HCT116 (cell line): ENCODE measurements around the gene AIFM2. TPM values are rescaled to one million over a fixed set of nuclear protein-coding genes. Genes with fewer than 3 reads are reported as not detected.

Experiments
- ATAC-seq: fragments of 200-7000 bp; cut with Tn5 transposase; 2 replicates; pipeline ENCODE4 v1.9.1; 2020; ENCODE audit warnings: mild to moderate bottlenecking, moderate library complexity
- BruUV-seq: library from RNA; stranded (reverse); fragments of 400-500 nt; replicated peaks from 2 replicates; lab custom pipeline; 2021; lab: Mats Ljungman, UMichigan
- CTCF ChIA-PET: fragments of 300-600 bp; sonication (Branson Sonifier 250); formaldehyde crosslinking; loops from one replicate; lab custom pipeline; 2021; ENCODE audit warnings: antibody characterized with exemption; lab: Charles Lee
- POLR2A ChIA-PET: fragments of 300-600, 350-600 bp; sonication (Branson Sonifier 250); formaldehyde crosslinking; loops from one replicate; lab custom pipeline; 2021; ENCODE audit warnings: antibody characterized with exemption; lab: Charles Lee
- RAD21 ChIA-PET, 2 experiments: fragments of 300-600 bp; sonication (Branson Sonifier 250); formaldehyde crosslinking; loops; one replicate each; lab custom pipeline; 2023; ENCODE audit warnings: low total read pairs in 2 of 2; ENCODE audit not compliant: uncharacterized antibody in 2 of 2, unreplicated experiment in 2 of 2, low non-redundant PET in 1 of 2; lab: Charles Lee
- DNase-seq: peaks from one replicate; pipeline ENCODE4 v3.0.0-alpha.2; 2010; ENCODE audit warnings: low read depth, low spot score
- H2AFZ ChIP-seq: fragments of 200-600 bp; shearing (Covaris generic), sonication (generic); 2 replicates; pipeline ENCODE4 v1.6.1; 2017; ENCODE audit warnings: low read depth, mixed run types, mixed read lengths, antibody characterized with exemption, low read length; ENCODE audit not compliant: poor library complexity, severe bottlenecking
- H3K27ac ChIP-seq: 2 replicates; pipeline ENCODE4 v1.5.1; 2012; ENCODE audit warnings: low read depth, low read length
- H3K27me3 ChIP-seq: fragments of 200-600 bp; sonication (generic); 2 replicates; pipeline ENCODE4 v1.6.1; 2016; ENCODE audit warnings: mixed run types, low read length, mixed read lengths; ENCODE audit not compliant: insufficient read depth
- H3K36me3 ChIP-seq, 2 experiments: fragments of 200-500 bp in 1 of 2; fragments of 200-600 bp in 1 of 2; sonication (Bioruptor generic) in 1 of 2; sonication (generic) in 1 of 2; 2 replicates each; pipeline versions ENCODE4 v1.5.1 to v1.6.1; 2014 to 2016; ENCODE audit warnings: low read length in 2 of 2, inconsistent platforms in 1 of 2, mixed read lengths in 1 of 2, mixed run types in 1 of 2; ENCODE audit not compliant: insufficient read depth in 2 of 2, control insufficient read depth in 1 of 2
- H3K4me1 ChIP-seq, 2 experiments: fragments of 200-600 bp in 1 of 2; sonication (generic) in 1 of 2; 2 replicates each; pipeline versions ENCODE4 v1.5.1 to v1.6.1; 2012 to 2017; ENCODE audit warnings: low read length in 2 of 2, inconsistent platforms in 1 of 2, mild to moderate bottlenecking in 1 of 2, mixed read lengths in 1 of 2, mixed run types in 1 of 2, moderate library complexity in 1 of 2; ENCODE audit not compliant: insufficient read depth in 2 of 2, control insufficient read depth in 1 of 2
- H3K4me2 ChIP-seq: fragments of 200-600 bp; sonication (generic); 2 replicates; pipeline ENCODE4 v1.6.1; 2017; ENCODE audit warnings: mixed run types, low read length, mixed read lengths
- H3K4me3 ChIP-seq, 2 experiments: fragments of 200-600 bp in 1 of 2; sonication (generic) in 1 of 2; replicated peaks in 1 of 2; 2 replicates each; pipeline ENCODE4 v1.5.1; 2011 to 2016; ENCODE audit warnings: low read length in 2 of 2, control low read depth in 1 of 2, low read depth in 1 of 2, mild to moderate bottlenecking in 1 of 2, mixed read lengths in 1 of 2, mixed run types in 1 of 2
- H3K79me2 ChIP-seq: fragments of 200-600 bp; sonication (generic); 2 replicates; pipeline ENCODE4 v1.6.1; 2017; ENCODE audit warnings: mild to moderate bottlenecking, mixed run types, low read length, moderate library complexity, mixed read lengths; ENCODE audit not compliant: insufficient read depth
- H3K9ac ChIP-seq: fragments of 200-600 bp; sonication (generic); 2 replicates; pipeline ENCODE4 v1.6.1; 2016; ENCODE audit warnings: low read length, mixed read lengths
- H3K9me2 ChIP-seq: fragments of 200-600 bp; sonication (generic), shearing (Covaris generic); 2 replicates; pipeline ENCODE4 v1.6.1; 2017; ENCODE audit warnings: mixed run types, mild to moderate bottlenecking, moderate library complexity; ENCODE audit not compliant: insufficient read depth
- H3K9me3 ChIP-seq, 2 experiments: fragments of 200-500 bp in 1 of 2; fragments of 200-600 bp in 1 of 2; sonication (Bioruptor generic) in 1 of 2; sonication (generic) in 1 of 2; 2 replicates each; pipeline ENCODE4 v1.6.1; 2014 to 2017; ENCODE audit warnings: low read length in 2 of 2, mixed read lengths in 2 of 2, inconsistent platforms in 1 of 2, low read depth in 1 of 2, mild to moderate bottlenecking in 1 of 2, mixed run types in 1 of 2, moderate library complexity in 1 of 2; ENCODE audit not compliant: control insufficient read depth in 1 of 2, insufficient read depth in 1 of 2
- H4K20me1 ChIP-seq: fragments of 200-600 bp; sonication (generic), shearing (Covaris generic); 2 replicates; pipeline ENCODE4 v1.6.1; 2017; ENCODE audit warnings: mixed run types, mild to moderate bottlenecking, moderate library complexity; ENCODE audit not compliant: insufficient read depth
- EZH2 ChIP-seq: fragments of 200-600 bp; sonication (generic); IDR thresholded peaks from 2 replicates; pipeline ENCODE4 v1.6.1; 2017; ENCODE audit warnings: antibody characterized with exemption, mixed run types
- RAD21 ChIP-seq: IDR thresholded peaks from 2 replicates; pipeline ENCODE4 v1.6.1; 2012; ENCODE audit warnings: low read depth, mild to moderate bottlenecking
- TCF7L2 ChIP-seq: IDR thresholded peaks from 2 replicates; pipeline ENCODE4 v1.7.0; 2011; ENCODE audit warnings: borderline replicate concordance, inconsistent platforms; ENCODE audit not compliant: insufficient read depth, insufficient read length; ENCODE audit errors: extremely low read depth
- YY1 ChIP-seq: IDR thresholded peaks from 2 replicates; pipeline ENCODE4 v1.6.1; 2011; ENCODE audit warnings: low read length, low read depth, moderate library complexity, mild to moderate bottlenecking; ENCODE audit not compliant: insufficient replicate concordance; ENCODE audit errors: extremely low read depth
- ZFX ChIP-seq: fragments of 450-650 bp; IDR thresholded peaks from 2 replicates; pipeline ENCODE4 v1.6.1; 2017
- intact Hi-C: fragments of 100-400 bp; cut with micrococcal nuclease; formaldehyde crosslinking; loops from 2 replicates; pipeline ENCODE4 v1.10.0; 2022
- total RNA-seq: library from RNA; stranded (reverse); gene quantifications from one replicate; pipeline ENCODE4 v1.2.1, GENCODE V29; 2021; ENCODE audit not compliant: unreplicated experiment

The AIFM2 gene
- total RNA-seq, 1 experiment from 2014 or later: 20.0 TPM

DNA sequence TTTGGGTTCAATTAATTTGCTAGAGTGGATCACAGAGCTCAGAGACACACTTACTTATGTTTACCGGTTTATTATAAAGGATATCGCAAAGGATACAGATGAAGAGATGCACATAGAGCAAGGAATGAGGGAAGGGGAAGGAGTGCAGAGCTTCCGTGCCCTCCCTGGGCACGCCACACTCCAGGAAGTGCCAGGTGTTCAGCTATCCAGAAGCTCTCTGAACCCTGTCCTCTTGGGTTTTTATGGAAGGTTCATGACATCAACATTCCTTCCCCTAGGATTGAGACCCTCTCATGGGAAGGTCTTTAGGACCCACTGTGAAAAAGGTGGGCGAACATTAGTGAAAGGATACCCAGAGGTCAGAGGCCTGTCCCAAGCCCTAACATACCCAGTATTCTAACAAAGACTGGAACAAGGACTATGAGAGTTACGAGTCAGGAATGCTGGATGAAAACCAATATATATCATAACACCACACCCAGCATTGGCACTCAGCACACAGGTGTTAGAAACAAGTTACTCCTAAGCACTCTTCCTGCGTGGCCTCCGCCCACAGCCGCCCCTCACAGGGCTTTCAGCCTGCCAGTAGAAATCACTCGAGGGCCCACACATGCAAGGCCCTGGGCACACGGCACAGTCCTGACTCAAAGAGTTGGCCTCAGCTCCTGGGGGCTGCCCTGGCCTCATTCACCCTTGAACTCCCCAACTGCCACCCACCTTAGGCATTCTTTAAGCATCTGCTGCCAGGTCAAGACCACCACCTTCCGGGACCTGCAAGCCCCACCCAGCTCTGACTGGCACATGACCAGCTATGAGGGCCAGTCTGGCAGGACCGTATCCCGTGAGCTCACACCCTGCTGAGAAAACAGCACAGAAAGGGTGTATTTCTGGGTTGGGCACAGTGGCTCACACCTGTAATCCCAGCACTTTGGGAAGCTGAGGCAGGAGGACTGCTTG is 5.6 kb upstream of the AIFM2 start:
- H3K27me3 ChIP-seq: no peaks in the 10 kb centered on the region
- peaks cover 12 to 32% of the 10 kb centered on the region in 2 experiments for H3K4me1 ChIP-seq
- no peaks in the 10 kb centered on the region for H3K9me2 ChIP-seq
- ChIA-PET RAD21 (no interaction called here), POLR2A (interaction anchor here (0.7 kb wide), 1 partner anchor 8 kb away, joined by 3 read pairs; the partner anchor contains the start of gene TYSND1), CTCF (interaction anchor here (0.6 to 3.6 kb wide), 3 partner anchors 8 to 131 kb away, joined by 3 to 23 read pairs (median 3); partner anchors contain the start of gene TYSND1)
- no TSS peak for BruUV-seq
- H3K9me3 ChIP-seq: no peaks in the 10 kb centered on the region
- TF ChIP-seq EZH2 (no peak), ZFX (0 out of 2 replicates have a peak, but pooled peaks have one; percentile 16)
- no peak overlapping the region for H3K4me3 ChIP-seq
- H3K9ac ChIP-seq: peak overlapping the region; percentile 6; the same call in 1 of the 2 replicates
- H4K20me1 ChIP-seq: no peaks in the 10 kb centered on the region
- ATAC-seq (peak; percentile 25; the same call in 1 of the 2 replicates), DNase-seq (no peak)
- H3K4me2 ChIP-seq: peak overlapping the region; percentile 38
- no peak overlapping the region for H3K27ac ChIP-seq
- H3K79me2 ChIP-seq: no peaks in the 10 kb centered on the region
- H2AFZ ChIP-seq: no peak overlapping the region
- intact Hi-C loops: no loop called here
- H3K36me3 ChIP-seq: no peaks in the 10 kb centered on the region

DNA sequence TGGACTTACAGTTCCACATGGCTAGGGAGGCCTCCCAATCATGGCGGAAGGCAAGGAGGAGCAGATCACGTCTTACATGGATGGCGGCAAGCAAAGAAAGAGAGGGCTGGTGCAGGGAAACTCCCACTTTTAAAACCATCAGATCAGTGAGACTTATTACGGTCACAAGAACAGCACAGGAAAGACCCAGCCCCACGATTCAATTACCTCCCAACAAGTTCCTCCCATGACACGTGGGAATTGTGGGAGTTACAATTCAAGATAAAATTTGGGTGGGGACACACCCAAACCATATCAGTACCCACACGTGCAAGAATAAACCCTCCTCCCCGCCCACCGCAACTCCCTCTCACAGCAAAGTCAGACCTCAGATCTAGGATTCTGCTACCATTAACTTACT is 4.5 kb upstream of the AIFM2 start:
- intact Hi-C loops: no loop called here
- H3K4me2 ChIP-seq: no peak overlapping the region

More for the DNA sequence above, 4.5 kb upstream of the AIFM2 start:
- no peaks in the 10 kb centered on the region for H3K9me3 ChIP-seq
- H4K20me1 ChIP-seq: no peaks in the 10 kb centered on the region
- H3K9me2 ChIP-seq: no peaks in the 10 kb centered on the region
- DNase-seq (no peak), ATAC-seq (no peak)
- CTCF ChIA-PET: interaction anchor here (3.6 kb wide), 1 partner anchor 9 kb away, joined by 23 read pairs; the partner anchor contains the start of gene TYSND1
- no peak overlapping the region for H3K9ac ChIP-seq
- H3K27me3 ChIP-seq: no peaks in the 10 kb centered on the region
- RAD21 ChIA-PET: no interaction called here
- POLR2A ChIA-PET: interaction anchor here (0.7 kb wide), 1 partner anchor 9 kb away, joined by 3 read pairs; the partner anchor contains the start of gene TYSND1
- TF ChIP-seq YY1 (no peak), TCF7L2 (no peak), RAD21 (no peak), EZH2 (no peak)
- H2AFZ ChIP-seq: no peak overlapping the region
- peaks cover 4% of the 10 kb centered on the region for H3K79me2 ChIP-seq
- no peaks in the 10 kb centered on the region for H3K36me3 ChIP-seq
- no TSS peak for BruUV-seq
- H3K4me1 ChIP-seq: peaks cover 15 to 37% of the 10 kb centered on the region in 2 experiments
- H3K27ac ChIP-seq: no peak overlapping the region
- no peak overlapping the region for H3K4me3 ChIP-seq
